GM23338 (cell line): ENCODE data around the gene SKOR1.

Experiments
- CTCF ChIP-seq, 2 experiments: fragments of 200-600 bp in 1 of 2; sonication (generic) in 1 of 2; conservative IDR thresholded peaks; 2 replicates each; pipeline versions ENCODE4 v1.5.1 to v1.6.1; 2016 to 2017; ENCODE audit warnings: antibody characterized with exemption in 2 of 2, low read depth in 2 of 2, mild to moderate bottlenecking in 2 of 2, moderate library complexity in 1 of 2
- EZH2 ChIP-seq: fragments of 200-600 bp; sonication (generic); IDR thresholded peaks from one replicate; pipeline ENCODE4 v1.8.0; 2017; ENCODE audit warnings: antibody characterized with exemption, mild to moderate bottlenecking, low read depth; ENCODE audit not compliant: unreplicated experiment
- EZH2phosphoT487 ChIP-seq: fragments of 200-600 bp; sonication (generic); IDR thresholded peaks from one replicate; pipeline ENCODE4 v1.8.1; 2018; ENCODE audit warnings: antibody characterized with exemption; ENCODE audit not compliant: unreplicated experiment
- POLR2AphosphoS5 ChIP-seq: IDR thresholded peaks from 2 replicates; pipeline ENCODE4 v1.6.1; 2016; ENCODE audit warnings: antibody characterized with exemption, low read depth
- ZNF114 ChIP-seq: fragments of 250-450 bp; sonication (Bioruptor Pico); IDR thresholded peaks from 2 replicates; pipeline ENCODE4 v1.5.0; 2020; ENCODE audit warnings: mild to moderate bottlenecking, moderate library complexity

- TF ChIP-seq CTCF (conservative IDR thresholded peaks at IDR 0.05; ENCODE audit: low read depth in 2 of 2) (0 out of 4 replicates have a peak, but pooled peaks of 1 of the 2 experiments have one; percentile 11), EZH2phosphoT487 (no peak), ZNF114 (CRISPR knock-in tag) (no peak), POLR2AphosphoS5 (no peak), EZH2 (no peak)
Observed at GRCh38 chr15:67873777-67874176, 48.5 kb downstream of the SKOR1 start.
